Left renal pelvis (tissue), 4 donors: ENCODE measurements around the gene ULK2. TPM values are rescaled to one million over a fixed set of nuclear protein-coding genes. Genes with fewer than 3 reads are reported as not detected.
"Not testable (repeated sequence)": the region's sequence is repeated elsewhere in the genome, so short reads cannot be mapped to it uniquely, and the experiment has no call there.

Experiments used
- DNase-seq, 4 donors: peaks; one replicate each; pipeline ENCODE4 v3.0.0-alpha.2; 2013; ENCODE audit warnings: low read depth in 4 of 4, low spot score in 3 of 4
- polyA plus RNA-seq, 4 donors: library from polyadenylated mRNA; unstranded; fragments of 120-200 nt; gene quantifications; one replicate each; pipeline ENCODE4 v1.2.1, GENCODE V29; 2013; ENCODE audit not compliant: insufficient read length in 4 of 4

Gene ULK2
- 10 to 100 TPM; 24.9 to 31.8 (median 29.9) TPM for polyA plus RNA-seq

DNA sequence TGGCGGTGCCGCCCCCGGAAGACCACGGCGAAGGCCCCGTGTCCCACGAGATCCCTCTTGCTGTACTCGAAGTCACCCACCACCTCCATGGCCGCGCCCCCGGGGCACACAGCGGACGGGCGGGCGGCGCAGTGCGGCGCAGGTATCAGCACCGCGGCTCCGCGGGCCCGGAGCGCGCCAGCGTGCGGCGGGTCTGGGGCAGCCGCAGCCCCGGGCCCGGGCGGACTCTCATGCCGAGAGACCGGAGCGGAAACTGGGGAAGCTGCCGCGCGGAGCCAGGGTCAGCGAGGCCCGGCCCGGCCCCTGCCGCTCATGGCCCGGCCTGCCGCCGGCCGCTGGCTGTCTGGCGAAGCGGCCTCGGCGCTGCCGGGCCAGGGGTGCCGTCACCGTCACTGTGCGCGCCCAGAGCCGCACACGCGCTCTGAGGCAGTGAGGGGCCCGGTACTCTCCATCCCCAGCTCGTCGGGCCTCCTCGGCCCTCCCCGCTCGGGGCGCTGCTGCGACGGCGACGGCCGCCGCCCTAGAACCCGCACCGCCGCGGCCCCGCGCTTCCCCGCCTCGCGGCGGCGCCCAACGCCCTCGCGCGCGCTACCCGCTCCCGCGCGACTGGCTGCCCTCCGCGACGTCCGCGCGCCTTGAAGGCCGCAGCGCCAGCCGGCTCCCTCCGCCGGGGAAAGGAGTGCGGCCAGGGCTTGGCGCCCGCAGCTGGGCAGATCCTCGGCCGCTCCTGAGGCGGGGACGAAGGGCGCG, at the start of gene ULK2:
ULK2 (minus strand) TSS at position 608 of the 750 bp plus-strand sequence; CDS start at position 89, 519 bp downstream.
- peak in 3 of 4 donors; percentile 58 to 69 (median 59) for DNase-seq

DNA sequence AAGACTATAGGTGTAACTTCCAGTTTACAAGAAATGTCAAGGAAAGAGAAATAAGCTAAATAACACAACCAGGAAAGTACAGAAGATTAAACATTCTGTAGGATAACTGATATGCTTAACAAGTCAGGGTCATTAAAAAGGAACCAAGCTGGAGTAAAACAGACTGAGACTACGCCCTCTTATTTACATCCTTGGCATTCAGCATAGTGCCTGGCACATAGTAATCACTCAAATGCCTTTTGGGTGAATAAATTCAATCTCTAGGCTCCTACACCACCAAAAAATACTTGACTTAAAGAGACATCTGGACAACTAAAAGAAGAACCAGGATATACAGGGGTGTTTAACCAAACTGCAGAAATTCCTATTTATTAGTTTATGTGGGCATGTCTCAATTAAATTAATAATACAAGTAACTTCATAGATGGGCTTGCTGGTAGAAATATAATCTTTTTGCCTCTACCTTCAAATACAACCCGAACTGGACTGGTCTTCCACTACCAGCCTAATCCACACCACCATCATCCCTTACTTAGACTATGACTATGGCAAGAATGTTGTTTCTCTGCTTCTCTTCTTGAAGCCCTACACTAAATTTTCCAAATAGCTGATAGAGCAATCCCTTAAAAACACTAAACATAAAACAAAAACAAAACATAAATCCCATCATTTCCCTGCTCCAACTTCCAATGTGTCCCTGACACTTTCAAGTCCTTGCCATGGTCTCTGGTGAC, 47.7 kb upstream of the ULK2 start:
- DNase-seq, result no peak

DNA sequence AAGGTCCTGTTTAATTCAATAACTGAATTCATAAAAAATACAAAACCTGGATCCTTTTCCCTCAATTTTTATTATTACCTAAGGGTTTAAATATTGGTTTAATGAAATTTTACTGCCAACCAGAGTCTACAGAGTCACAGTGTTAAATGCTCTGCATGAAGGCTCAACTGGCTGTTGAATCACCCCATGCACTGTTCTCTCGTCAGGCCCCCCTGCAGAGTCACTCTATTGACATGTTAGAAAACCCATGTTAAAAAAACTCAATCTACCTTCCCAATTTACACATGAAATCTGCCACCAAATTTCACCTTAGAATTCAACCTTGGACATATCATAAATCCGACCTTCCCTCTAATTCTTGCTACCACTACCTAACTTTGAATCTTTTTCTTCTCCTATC, 43.3 kb upstream of the ULK2 start:
- no peak for DNase-seq

DNA sequence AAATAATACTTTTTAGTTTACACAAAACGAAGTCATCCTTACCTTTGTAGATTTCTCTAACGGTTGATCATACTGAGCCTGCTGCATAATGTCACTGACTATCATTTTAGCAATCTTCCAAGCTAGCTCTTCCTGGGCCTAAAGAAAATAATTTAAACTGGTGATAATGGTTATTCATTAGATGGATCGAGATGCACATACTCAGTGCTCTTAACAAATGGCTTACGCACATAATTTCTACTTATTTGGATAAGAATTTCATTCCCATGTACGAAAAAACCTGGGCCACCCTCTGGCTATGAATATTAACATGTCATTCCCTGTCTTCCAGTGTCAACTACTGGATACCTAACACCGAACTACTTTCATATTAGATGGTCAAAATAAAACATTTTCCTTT, 41.4 kb upstream of the ULK2 start:
- no peak for DNase-seq

DNA sequence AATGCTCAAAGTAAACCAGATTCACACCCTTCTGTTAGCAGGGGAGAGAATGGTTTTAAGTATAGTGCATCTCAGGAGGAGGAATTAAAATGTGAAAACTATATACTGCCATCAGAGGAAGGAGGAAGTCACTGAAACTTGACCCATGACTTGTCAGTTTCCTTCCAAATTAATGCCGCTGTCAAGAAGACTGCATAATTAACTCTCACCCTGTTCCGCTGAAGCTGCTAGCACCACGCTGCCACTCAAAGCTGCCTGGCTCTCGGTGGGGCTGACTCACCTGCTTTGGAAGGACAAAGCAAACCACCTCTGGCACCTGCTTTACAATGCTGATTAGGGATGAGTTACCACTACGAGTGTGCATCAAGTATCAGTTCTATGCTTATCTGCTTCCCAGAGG, 37.8 kb upstream of the ULK2 start:
- no peak for DNase-seq

DNA sequence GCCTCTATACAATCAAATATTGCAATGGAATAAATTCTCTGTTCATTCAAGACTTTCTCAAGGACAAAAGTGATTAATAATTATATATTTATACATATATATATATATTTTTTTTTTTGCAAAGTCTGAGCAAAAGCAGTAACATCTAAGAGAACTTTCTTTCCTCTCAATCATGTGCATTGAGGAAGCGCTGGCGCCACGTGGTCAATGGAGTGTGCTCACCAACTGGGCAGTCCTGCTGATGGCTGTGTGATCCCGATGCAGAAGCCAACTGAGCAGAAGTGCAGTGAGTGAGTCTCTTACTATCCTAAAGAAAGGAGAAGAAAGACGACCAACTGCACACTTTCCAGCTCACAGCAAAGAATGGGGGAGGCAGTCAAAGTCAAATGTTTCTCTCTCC, 37.2 kb upstream of the ULK2 start:
- no peak for DNase-seq

DNA sequence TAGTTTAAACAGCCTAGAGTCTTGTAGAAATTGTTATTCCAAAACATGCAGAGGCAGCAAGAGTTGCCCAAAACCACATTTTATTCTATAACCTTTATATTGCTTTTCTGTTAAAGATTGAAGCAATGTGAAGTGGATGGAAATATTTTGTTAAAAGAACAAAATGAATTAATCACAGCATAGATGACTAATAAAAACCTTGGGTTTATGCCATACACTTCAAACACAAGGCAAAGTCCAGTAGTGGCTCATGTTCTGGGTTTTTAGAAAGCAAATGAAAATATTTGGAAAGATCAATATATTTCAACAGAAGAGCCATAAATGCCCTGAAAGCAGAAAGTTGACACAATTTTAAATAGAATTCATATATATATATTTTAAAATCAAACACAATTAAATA, 36.7 kb upstream of the ULK2 start:
- DNase-seq, result no peak

DNA sequence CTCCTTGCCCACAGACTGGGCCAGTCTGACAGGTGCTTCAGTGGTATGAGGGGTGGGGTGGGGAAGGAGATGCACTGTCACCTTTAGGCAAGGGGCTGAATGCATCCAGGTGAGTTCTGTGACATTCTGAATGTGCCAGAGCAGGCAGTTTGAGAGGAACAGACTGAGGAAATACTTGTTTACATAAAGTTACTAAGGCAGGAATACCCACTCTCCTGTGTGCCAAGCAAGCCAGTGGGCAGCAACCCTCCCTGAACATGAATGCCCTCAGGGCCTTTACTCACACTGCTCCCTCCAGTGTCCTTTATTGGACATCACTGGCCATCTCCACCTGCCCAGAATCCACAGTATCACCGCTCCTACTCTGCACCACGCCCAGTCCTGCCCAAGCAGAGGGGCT, 33.1 kb upstream of the ULK2 start:
- no peak for DNase-seq

DNA sequence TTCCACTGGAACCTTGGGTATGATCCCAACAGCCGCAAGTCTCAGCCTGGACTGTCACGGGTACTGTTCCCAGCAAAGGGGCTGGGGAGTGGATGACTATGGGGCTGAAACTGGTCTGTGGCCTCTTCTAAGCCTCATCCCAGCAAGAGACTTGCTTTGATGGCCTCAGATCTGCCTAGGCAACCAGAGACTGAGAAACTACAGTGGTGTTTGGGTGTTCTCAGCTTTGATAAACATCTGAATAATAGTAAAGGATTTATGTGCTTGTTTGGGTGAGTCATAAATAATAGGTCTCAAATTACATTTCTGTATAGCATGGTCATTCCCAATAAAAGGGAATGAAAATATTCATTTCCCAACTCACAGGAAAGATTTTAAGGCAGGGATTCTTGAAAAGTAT, 30.2 kb upstream of the ULK2 start:
- DNase-seq, result no peak

DNA sequence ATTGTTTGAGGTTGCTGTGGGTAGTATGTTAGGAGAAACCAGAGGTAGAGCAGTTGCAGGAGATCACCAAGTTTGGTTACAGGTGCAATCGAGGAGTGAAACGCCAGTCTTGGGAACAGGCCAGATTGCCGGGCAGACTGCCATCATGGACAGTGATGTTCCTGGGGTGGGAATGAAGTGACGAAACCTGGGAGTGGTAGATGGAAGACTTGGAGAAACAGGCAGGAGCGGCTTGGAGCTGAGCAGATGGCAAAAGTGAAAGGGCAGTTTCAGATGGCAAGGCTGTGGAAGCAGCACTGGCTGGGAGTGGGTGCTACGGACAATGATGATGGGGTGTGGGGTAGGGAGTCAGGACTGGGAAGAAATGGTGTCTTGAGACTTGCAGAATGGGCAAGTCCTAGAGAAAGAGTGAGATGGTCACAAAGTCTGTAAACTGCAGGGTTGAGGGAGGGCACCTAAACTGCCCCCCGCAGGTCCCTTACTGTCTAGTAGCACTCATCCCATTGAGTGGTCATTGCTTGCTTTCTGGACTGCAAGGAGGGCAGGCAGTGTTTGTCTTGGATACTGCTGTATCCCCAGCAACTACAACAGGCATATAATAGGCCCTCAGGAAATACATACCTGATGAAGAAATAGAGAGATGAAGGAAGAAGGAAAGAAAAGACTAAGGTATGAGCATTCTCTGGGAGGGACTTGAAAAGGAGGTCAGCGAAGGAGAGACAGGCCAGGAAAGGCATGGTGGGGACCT, 29.5 kb upstream of the ULK2 start:
- no peak for DNase-seq

DNA sequence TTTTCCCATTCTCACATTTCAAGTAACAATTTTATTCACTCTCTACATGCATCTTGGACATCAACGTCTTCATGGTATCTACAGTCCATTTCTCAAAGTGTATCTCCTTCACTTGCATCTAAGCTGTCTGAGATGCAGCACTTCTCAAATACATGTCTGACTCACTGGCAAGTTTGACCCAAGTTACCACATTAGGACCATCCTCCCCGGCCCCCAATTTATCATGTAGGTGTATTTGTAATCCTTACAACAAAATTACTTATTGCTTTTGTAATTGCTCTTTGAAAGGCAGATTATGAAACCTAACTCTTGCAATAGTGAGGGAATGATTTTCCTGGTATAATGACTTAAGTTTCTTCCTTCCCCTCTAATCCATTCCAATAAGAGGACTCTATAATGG, 28.9 kb upstream of the ULK2 start:
- no peak for DNase-seq

DNA sequence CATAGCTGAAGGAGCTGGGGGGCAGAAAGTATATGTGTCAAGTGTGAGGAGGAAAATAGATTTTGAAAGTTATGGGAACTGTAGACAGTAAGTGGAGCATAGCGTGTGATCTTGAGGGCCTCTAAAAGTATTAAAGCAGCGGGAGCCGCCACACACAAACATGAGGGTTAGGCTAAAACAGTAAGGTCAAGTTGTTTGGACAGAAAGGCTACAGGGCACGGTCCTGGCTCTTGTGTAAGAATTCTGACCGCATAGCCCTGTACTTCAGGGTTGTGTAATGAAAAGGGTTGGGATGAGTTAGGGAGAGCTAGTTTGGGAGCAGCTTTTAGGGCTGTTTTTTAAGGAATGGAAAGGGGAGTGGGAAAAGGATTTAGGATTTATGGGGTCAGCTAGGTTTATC, 22.8 kb upstream of the ULK2 start:
- DNase-seq, result not testable (repeated sequence)

DNA sequence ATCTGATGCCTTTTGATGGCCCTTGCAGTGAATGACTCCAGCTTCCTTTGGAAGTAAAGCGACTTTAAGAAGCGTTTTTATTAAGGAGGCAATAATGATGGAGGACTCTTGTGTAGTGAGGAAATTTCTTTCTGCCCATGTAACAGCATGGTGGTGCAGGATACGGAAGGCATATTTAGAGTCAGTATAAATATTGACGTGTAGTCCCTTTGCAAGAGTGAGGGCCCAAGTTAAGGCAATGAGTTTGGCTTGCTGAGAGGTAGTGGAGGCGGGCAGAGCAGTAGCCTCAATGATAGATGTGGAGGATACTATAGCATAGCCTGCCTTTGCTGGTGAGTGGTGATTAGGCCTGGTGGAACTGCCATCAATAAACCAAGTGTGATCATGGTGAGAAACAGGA, 22.3 kb upstream of the ULK2 start:
- DNase-seq, result not testable (repeated sequence)

DNA sequence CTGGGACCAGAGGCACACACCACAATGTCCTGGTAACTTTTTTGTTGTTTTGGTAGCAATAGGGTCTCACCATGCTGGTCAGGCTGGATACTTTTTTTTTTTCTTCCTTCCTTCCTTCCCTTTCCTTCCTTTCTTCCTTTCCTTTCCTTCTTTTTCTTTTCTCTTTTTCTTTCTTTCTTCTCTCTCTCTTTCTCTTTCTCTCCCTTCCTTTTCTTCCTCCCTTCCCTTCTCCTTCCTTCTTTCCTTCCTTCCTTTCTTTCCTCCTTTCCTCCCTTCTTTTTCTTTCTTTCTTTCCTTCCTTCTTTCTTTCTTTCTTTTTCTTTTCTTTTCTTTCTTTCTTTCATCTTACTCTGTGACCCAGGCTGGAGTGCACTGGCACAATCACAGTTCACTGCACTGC, 18.4 kb upstream of the ULK2 start:
- no peak for DNase-seq

DNA sequence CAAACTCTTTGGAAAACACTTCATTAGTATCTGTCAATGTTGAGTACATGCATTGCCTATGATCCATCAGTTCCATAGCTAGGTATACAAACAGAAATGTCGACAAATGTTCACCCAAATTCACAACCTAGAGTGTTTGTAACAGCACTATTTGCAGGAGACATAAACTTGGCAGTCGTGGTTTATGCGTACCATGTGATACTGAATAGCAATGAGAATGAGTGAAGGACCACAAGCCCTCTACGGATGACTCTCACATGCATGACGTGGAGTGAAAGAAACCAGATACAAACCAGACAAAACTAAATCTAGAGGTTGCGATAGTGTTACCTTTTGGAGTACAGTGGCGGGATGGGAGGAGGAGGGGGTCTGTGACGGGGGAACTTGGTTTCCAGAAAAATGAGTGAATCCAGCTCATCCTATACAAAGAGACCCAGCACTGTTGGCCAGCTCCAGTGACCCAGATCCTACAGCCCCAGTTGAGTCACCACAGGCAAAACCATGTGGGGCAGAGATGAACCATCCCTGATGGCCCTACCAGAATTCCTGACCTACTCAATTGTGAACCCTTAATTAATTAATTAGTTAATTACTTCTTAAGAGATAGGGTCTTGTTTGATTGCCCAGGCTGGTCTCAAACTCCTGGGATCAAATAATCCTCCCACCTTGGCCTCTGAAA, 15.9 kb upstream of the ULK2 start:
- no peak for DNase-seq

DNA sequence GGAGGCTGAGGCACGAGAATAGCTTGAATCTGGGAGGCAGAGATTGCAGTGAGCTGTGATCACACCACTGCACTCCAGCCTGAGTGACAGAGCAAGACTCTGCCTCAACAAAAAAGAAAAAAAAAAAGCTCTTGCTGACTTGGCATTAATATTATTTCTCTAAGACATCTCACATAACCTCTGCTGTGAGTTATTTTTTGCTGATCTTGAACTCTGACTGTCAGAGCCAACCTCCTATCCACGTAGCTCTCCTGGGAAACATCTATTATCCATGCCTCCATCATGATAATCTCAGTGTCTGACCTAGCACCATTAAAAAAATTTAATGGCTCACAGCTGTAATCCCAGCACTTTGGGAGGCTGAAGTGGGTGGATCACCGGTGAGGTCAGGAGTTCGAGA, 12.7 kb upstream of the ULK2 start:
- no peak for DNase-seq

DNA sequence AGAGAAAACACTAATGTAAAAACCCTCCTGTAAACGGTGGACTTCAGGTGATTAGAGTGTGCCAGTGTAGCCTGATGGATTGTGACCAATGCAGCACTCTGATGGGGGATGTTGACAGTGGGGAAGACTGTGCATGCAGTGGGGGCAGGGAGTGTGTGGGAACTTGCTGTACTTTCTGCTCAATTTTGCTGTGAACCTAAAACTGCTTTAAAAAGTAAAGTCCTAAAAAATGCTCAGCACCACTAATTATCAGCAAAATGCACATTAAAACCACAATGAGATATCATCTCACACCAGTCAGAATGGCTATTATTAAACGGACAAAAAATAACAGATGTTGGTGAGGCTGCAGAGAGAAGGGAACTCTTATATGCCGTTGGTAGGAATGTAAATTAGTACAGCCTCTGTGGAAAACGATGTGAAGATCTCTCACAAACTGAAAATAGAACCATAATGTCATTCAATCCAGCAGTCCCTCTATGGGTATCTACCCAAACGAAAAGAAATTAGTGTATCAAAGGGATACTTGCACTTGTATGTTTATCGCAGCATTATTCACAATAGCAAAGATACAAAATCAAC, 9.7 kb upstream of the ULK2 start:
- no peak for DNase-seq

DNA sequence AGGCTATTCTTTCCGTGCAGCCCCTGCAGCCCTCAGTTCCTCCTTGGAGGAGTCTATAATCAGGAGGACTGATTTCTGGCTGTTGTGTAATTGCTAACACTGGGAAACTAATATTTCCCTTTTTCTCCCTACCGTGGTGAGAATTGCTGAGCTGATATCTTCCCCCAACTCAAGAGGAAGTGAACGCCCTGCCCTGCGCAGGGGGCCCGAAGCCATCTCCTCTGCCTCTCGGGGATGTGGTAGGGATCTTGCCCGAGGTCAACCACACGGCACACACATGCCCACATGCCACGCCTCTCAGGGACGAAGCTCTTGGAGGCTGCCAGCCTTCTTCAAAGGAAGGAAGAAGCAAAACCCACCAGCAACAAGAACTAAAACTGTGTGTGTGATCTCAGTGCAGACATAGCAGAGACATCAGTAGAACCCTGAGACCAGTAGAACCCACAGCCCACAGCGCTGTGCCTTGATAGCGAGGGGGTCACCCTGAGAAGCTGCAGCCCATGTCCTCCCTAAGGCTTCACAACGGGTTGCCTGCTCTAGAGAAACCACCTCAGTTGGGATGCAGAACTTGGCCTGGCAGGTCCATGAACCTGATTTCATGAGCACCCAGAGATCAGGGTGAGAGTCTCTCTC, 8.9 kb upstream of the ULK2 start:
- no peak for DNase-seq

DNA sequence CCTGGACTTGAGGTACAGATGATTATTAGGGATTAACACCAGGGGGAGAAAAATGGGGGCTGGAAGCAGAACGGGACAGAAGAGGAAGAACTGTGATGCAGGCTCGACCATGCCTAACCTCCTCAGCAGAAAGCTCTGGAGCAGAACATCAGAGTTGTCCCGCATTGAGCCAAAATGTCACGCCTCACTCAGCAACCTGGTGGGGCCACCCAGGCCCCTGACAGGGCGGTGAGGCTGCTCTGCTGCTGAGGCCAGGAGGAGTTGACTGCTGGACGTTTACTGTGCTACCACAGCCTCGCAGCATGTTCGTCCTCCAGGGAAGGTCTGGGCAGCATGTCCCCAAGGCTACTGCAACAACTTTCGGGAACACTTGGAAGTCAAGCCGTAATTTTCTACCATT, 6.5 kb upstream of the ULK2 start:
- DNase-seq, result no peak

DNA sequence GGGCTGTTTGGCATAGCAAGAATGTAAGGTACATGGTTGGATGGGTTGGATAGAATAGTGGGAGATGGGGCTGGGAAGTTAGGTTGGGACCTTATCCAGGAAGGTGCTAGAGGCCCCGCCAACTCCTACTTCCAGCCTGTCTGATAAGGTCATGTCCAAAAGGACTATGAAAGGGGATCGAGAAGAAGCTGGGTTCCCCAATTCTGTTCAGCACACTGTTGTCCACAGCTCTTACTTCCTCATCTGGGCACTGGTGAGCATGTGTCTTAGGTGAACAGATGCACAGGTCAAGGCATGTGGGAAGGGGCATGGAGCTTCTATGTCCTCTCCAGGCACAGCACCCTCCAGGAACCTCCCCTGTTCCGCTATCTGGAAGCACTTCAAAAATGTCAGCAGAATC, 5.6 kb upstream of the ULK2 start:
- no peak for DNase-seq
